ENCODE results near the gene MAST4.

The MAST4 gene

GRCh38 chr5:66986009-66986408 is 389.8 kb downstream of the MAST4 start:
- TF ChIP-seq, protein P1, sequence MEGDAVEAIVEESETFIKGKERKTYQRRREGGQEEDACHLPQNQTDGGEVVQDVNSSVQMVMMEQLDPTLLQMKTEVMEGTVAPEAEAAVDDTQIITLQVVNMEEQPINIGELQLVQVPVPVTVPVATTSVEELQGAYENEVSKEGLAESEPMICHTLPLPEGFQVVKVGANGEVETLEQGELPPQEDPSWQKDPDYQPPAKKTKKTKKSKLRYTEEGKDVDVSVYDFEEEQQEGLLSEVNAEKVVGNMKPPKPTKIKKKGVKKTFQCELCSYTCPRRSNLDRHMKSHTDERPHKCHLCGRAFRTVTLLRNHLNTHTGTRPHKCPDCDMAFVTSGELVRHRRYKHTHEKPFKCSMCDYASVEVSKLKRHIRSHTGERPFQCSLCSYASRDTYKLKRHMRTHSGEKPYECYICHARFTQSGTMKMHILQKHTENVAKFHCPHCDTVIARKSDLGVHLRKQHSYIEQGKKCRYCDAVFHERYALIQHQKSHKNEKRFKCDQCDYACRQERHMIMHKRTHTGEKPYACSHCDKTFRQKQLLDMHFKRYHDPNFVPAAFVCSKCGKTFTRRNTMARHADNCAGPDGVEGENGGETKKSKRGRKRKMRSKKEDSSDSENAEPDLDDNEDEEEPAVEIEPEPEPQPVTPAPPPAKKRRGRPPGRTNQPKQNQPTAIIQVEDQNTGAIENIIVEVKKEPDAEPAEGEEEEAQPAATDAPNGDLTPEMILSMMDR (IDR thresholded peaks at IDR 0.05; ENCODE audit: low read depth, low read length), result no peak
- TF ChIP-seq EZH2phosphoT487 (IDR thresholded peaks at IDR 0.05; ENCODE audit: low read depth), result no peak
- Histone ChIP-seq H3K4me3 (ENCODE audit: low read length) (no peak overlapping the region), H3K27me3 (ENCODE audit: low read depth, low read length) (peaks cover 16% of the 10 kb centered on the region)

DNA sequence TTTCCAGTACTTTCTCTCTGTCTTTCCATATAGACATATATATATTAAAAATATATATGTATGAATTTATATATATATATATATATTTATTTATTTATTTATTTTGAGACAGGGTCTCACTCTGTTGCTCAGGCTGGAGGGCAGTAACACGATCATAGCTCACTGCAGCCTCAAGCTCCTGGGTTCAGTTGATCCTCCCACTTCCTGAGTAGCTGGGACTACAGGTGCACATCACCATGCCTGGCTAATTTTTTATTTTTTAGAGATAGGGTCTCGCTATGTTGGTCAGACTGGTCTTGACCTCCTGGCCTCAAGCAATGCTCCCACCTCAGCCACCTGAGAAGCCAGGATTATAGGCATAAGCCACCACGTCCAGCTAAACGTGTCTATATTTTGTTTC is 390.3 kb downstream of the MAST4 start:
- no peak overlapping the region for H3K4me3 ChIP-seq (ENCODE audit: low read length)
- no peaks in the 10 kb centered on the region for H3K79me2 ChIP-seq (ENCODE audit: low read length)
- no peaks in the 10 kb centered on the region for H4K20me1 ChIP-seq (ENCODE audit: insufficient read depth, low read length)
- no peak overlapping the region for H2AFZ ChIP-seq (ENCODE audit: low read depth, low read length)
- no peak overlapping the region for H3K4me2 ChIP-seq (ENCODE audit: low read length)
- no peaks in the 10 kb centered on the region for H3K4me1 ChIP-seq (ENCODE audit: low read length)
- H3K9me3 ChIP-seq (ENCODE audit: insufficient read depth, low read length), result no peaks in the 10 kb centered on the region
- H3K36me3 ChIP-seq (replicated peaks; ENCODE audit: low read depth, low read length), result no peaks in the 10 kb centered on the region
- TF ChIP-seq, protein P1 (IDR thresholded peaks at IDR 0.05; ENCODE audit: low read depth, low read length), result no peak
- TF ChIP-seq EZH2phosphoT487 (IDR thresholded peaks at IDR 0.05; ENCODE audit: low read depth), result no peak
- H3K27ac ChIP-seq (ENCODE audit: low read length), result no peak overlapping the region
- H3K27me3 ChIP-seq (ENCODE audit: low read depth, low read length), result peaks cover 21% of the 10 kb centered on the region
- no peak overlapping the region for H3K9ac ChIP-seq (ENCODE audit: low read length)

More at GRCh38 chr5:66986009-66986408, 389.8 kb downstream of the MAST4 start:
- H3K4me2 ChIP-seq (ENCODE audit: low read length), result no peak overlapping the region
- no peaks in the 10 kb centered on the region for H3K4me1 ChIP-seq (ENCODE audit: low read length)
- no peaks in the 10 kb centered on the region for H3K79me2 ChIP-seq (ENCODE audit: low read length)
- H2AFZ ChIP-seq (ENCODE audit: low read depth, low read length), result no peak overlapping the region
- no peak overlapping the region for H3K9ac ChIP-seq (ENCODE audit: low read length)
- H3K9me3 ChIP-seq (ENCODE audit: insufficient read depth, low read length), result no peaks in the 10 kb centered on the region
- H3K36me3 ChIP-seq (replicated peaks; ENCODE audit: low read depth, low read length), result no peaks in the 10 kb centered on the region
- H3K27ac ChIP-seq (ENCODE audit: low read length), result no peak overlapping the region
- no peaks in the 10 kb centered on the region for H4K20me1 ChIP-seq (ENCODE audit: insufficient read depth, low read length)

DNA sequence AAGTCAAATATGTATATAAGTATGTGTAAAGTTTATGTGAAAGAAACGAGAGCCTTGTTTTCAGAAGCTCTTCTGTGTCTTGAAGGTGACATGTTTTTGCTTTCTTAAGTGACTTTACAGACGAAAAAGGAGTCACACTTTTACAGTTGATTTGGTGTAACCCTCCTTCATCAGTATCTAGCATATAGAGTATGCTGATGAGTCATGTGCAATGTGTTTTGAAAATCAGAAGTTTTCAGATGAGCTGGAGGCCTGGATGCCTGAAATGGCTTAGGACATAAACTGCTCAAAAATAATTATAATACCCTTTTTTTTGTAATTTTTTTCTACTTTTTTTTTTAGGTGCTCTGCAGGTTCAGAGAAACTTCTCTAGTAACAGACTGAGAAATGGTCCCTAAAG is 390.9 kb downstream of the MAST4 start:
- Histone ChIP-seq H4K20me1 (ENCODE audit: insufficient read depth, low read length) (no peaks in the 10 kb centered on the region), H3K27me3 (ENCODE audit: low read depth, low read length) (peaks cover 21% of the 10 kb centered on the region)

DNA sequence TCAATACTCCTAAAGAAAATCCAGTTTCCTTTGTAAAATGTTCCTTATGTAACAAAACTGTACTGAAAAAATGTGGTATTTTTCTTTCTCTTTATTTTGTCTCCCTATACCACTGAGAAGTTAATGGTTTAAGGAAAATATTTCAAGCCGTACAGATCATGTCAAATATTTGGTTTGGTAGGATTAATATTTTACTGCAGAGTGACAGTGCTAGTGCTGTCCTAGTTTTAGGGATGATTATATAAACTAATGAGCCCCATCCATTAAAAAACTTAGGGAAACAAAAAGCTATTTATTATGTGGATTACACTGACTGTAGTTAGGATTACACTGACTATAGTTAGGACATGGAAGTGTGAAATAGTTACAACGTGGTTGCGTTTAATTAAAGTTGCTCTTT is 391.3 kb downstream of the MAST4 start:
- Histone ChIP-seq H4K20me1 (ENCODE audit: insufficient read depth, low read length) (no peaks in the 10 kb centered on the region), H3K79me2 (ENCODE audit: low read length) (no peaks in the 10 kb centered on the region), H3K9me3 (ENCODE audit: insufficient read depth, low read length) (no peaks in the 10 kb centered on the region), H3K36me3 (replicated peaks; ENCODE audit: low read depth, low read length) (no peaks in the 10 kb centered on the region), H3K4me1 (ENCODE audit: low read length) (no peaks in the 10 kb centered on the region), H3K27me3 (ENCODE audit: low read depth, low read length) (peaks cover 21% of the 10 kb centered on the region), H3K4me3 (ENCODE audit: low read length) (no peak overlapping the region), H3K4me2 (ENCODE audit: low read length) (no peak overlapping the region), H3K27ac (ENCODE audit: low read length) (no peak overlapping the region), H2AFZ (ENCODE audit: low read depth, low read length) (no peak overlapping the region), H3K9ac (ENCODE audit: low read length) (no peak overlapping the region)
- no peak for TF ChIP-seq EZH2phosphoT487 (IDR thresholded peaks at IDR 0.05; ENCODE audit: low read depth)
- TF ChIP-seq, protein P1 (IDR thresholded peaks at IDR 0.05; ENCODE audit: low read depth, low read length), result no peak

More for the DNA sequence above, 390.9 kb downstream of the MAST4 start:
- Histone ChIP-seq H3K9me3 (ENCODE audit: insufficient read depth, low read length) (no peaks in the 10 kb centered on the region), H3K4me3 (ENCODE audit: low read length) (no peak overlapping the region), H3K9ac (ENCODE audit: low read length) (no peak overlapping the region), H3K79me2 (ENCODE audit: low read length) (no peaks in the 10 kb centered on the region), H2AFZ (ENCODE audit: low read depth, low read length) (no peak overlapping the region), H3K27ac (ENCODE audit: low read length) (no peak overlapping the region), H3K36me3 (replicated peaks; ENCODE audit: low read depth, low read length) (no peaks in the 10 kb centered on the region), H3K4me2 (ENCODE audit: low read length) (no peak overlapping the region), H3K4me1 (ENCODE audit: low read length) (no peaks in the 10 kb centered on the region)
- TF ChIP-seq EZH2phosphoT487 (IDR thresholded peaks at IDR 0.05; ENCODE audit: low read depth), result no peak
- TF ChIP-seq, protein P1 (IDR thresholded peaks at IDR 0.05; ENCODE audit: low read depth, low read length), result no peak

All from OCI-LY3 (cell line).